BLaER1 treated with 17β-estradiol and CSF1 and Interleukin-3, amounts not matched to agents 10 nM and 100 nM (cell line): ENCODE measurements around the gene MT1X.

ENCODE experiments used
- H3K27ac ChIP-seq, 11 experiments: shearing (Covaris generic); formaldehyde crosslinking; 2 replicates each; pipeline ENCODE4 v1.8.1; 2022
- H3K27me3 ChIP-seq, 11 experiments: shearing (Covaris generic); formaldehyde crosslinking; 2 replicates each; pipeline ENCODE4 v1.8.1; 2022
- H3K36me3 ChIP-seq, 11 experiments: shearing (Covaris generic); formaldehyde crosslinking; 2 replicates each; pipeline ENCODE4 v1.8.1; 2022
- H3K4me1 ChIP-seq, 10 experiments: shearing (Covaris generic); formaldehyde crosslinking; 2 replicates each; pipeline ENCODE4 v1.8.1; 2022
- H3K4me2 ChIP-seq, 11 experiments: shearing (Covaris generic); formaldehyde crosslinking; 2 replicates each; pipeline ENCODE4 v1.8.1; 2022
- H3K4me3 ChIP-seq, 10 experiments: shearing (Covaris generic); formaldehyde crosslinking; 2 replicates each; pipeline ENCODE4 v1.8.1; 2022
- H3K9ac ChIP-seq, 11 experiments: shearing (Covaris generic); formaldehyde crosslinking; 2 replicates each; pipeline ENCODE4 v1.8.1; 2022
- H3K9me3 ChIP-seq, 11 experiments: shearing (Covaris generic); formaldehyde crosslinking; replicated peaks in 1 of 11; 2 replicates each; pipeline ENCODE4 v1.8.1; 2022
- H4K20me1 ChIP-seq, 11 experiments: shearing (Covaris generic); formaldehyde crosslinking; 2 replicates each; pipeline ENCODE4 v1.8.1; 2022
- Cebpa-rat ChIP-seq, 11 experiments: shearing (Covaris generic); IDR thresholded peaks; 2 replicates each; pipeline ENCODE4 v1.8.1; 2022

The MT1X gene

GRCh38 chr16:56639045-56639444 lies 43.2 kb upstream of the MT1X start:
- Histone ChIP-seq H4K20me1 (peaks cover 0 to 46% (median 21%) of the 10 kb centered on the region in 11 experiments; a peak in 13 of 22 replicates), H3K4me2 (no peak overlapping the region), H3K36me3 (no peaks in the 10 kb centered on the region), H3K4me3 (no peak overlapping the region), H3K27me3 (peaks cover 100% of the 10 kb centered on the region in 11 experiments), H3K9me3 (peaks cover 5 to 28% (median 17%) of the 10 kb centered on the region in 11 experiments; a peak in 18 of 22 replicates), H3K9ac (no peak overlapping the region), H3K4me1 (peaks cover 0 to 4% (median 0%) of the 10 kb centered on the region in 10 experiments; a peak in 1 of 20 replicates), H3K27ac (no peak overlapping the region)
- no peak for TF ChIP-seq Cebpa-rat (IDR thresholded peaks at IDR 0.05)

- Histone ChIP-seq H3K9me3 (peaks cover 5 to 25% (median 17%) of the 10 kb centered on the region in 11 experiments; a peak in 18 of 22 replicates), H3K36me3 (no peaks in the 10 kb centered on the region), H3K4me3 (no peak overlapping the region), H3K9ac (no peak overlapping the region), H3K27ac (no peak overlapping the region), H3K4me1 (peaks cover 0 to 2% (median 0%) of the 10 kb centered on the region in 10 experiments; a peak in 1 of 20 replicates), H3K27me3 (peaks cover 100% of the 10 kb centered on the region in 11 experiments), H3K4me2 (no peak overlapping the region), H4K20me1 (peaks cover 0 to 39% (median 18%) of the 10 kb centered on the region in 11 experiments; a peak in 13 of 22 replicates)
- TF ChIP-seq Cebpa-rat (IDR thresholded peaks at IDR 0.05) = no peak
Measured at GRCh38 chr16:56640076-56640475, 42.2 kb upstream of the MT1X start.

- Histone ChIP-seq H3K4me3 (no peak overlapping the region), H3K27me3 (peaks cover 94 to 100% (median 100%) of the 10 kb centered on the region in 11 experiments)
Measured at GRCh38 chr16:56641166-56641565, 41.1 kb upstream of the MT1X start.

GRCh38 chr16:56643080-56643778 lies 39.0 kb upstream of the MT1X start:
- Histone ChIP-seq H3K4me3 (no peak overlapping the region), H3K9ac (no peak overlapping the region), H3K4me1 (no peaks in the 10 kb centered on the region), H3K27me3 (peaks cover 94 to 100% (median 100%) of the 10 kb centered on the region in 11 experiments), H3K4me2 (no peak overlapping the region), H3K36me3 (no peaks in the 10 kb centered on the region), H4K20me1 (peaks cover 0 to 21% (median 6%) of the 10 kb centered on the region in 11 experiments; a peak in 10 of 22 replicates), H3K9me3 (peaks cover 0 to 9% (median 6%) of the 10 kb centered on the region in 11 experiments; a peak in 17 of 22 replicates), H3K27ac (no peak overlapping the region)
- TF ChIP-seq Cebpa-rat (IDR thresholded peaks at IDR 0.05) = no peak

More at GRCh38 chr16:56641166-56641565, 41.1 kb upstream of the MT1X start:
- H3K9ac ChIP-seq = no peak overlapping the region
- peaks cover 0 to 28% (median 15%) of the 10 kb centered on the region in 11 experiments; a peak in 10 of 22 replicates for H4K20me1 ChIP-seq
- H3K4me1 ChIP-seq = no peaks in the 10 kb centered on the region
- H3K27ac ChIP-seq = no peak overlapping the region
- peak in 2 of 11 experiments; percentile 37 to 62; a peak in 3 of 22 replicates for TF ChIP-seq Cebpa-rat (IDR thresholded peaks at IDR 0.05)
- H3K9me3 ChIP-seq = peaks cover 0 to 19% (median 13%) of the 10 kb centered on the region in 11 experiments; a peak in 17 of 22 replicates
- H3K4me2 ChIP-seq = no peak overlapping the region
- H3K36me3 ChIP-seq = no peaks in the 10 kb centered on the region

- Histone ChIP-seq H3K4me2 (no peak overlapping the region), H3K27ac (no peak overlapping the region), H3K4me1 (no peaks in the 10 kb centered on the region), H3K36me3 (no peaks in the 10 kb centered on the region), H4K20me1 (peaks cover 0 to 19% (median 3%) of the 10 kb centered on the region in 11 experiments; a peak in 10 of 22 replicates), H3K9me3 (peaks cover 0 to 3% (median 0%) of the 10 kb centered on the region in 11 experiments; a peak in 5 of 22 replicates), H3K4me3 (no peak overlapping the region), H3K9ac (no peak overlapping the region), H3K27me3 (peaks cover 93 to 100% (median 100%) of the 10 kb centered on the region in 11 experiments)
- no peak for TF ChIP-seq Cebpa-rat (IDR thresholded peaks at IDR 0.05)
Measured at GRCh38 chr16:56643833-56644232, 38.4 kb upstream of the MT1X start.

GRCh38 chr16:56645311-56645710 lies 37.0 kb upstream of the MT1X start:
- no peak overlapping the region for H3K4me3 ChIP-seq
- H3K9ac ChIP-seq = no peak overlapping the region
- peaks cover 0 to 15% (median 0%) of the 10 kb centered on the region in 11 experiments; a peak in 10 of 22 replicates for H4K20me1 ChIP-seq
- H3K27me3 ChIP-seq = peaks cover 79 to 100% (median 96%) of the 10 kb centered on the region in 11 experiments
- H3K27ac ChIP-seq = no peak overlapping the region
- TF ChIP-seq Cebpa-rat (IDR thresholded peaks at IDR 0.05) = no peak
- no peaks in the 10 kb centered on the region for H3K4me1 ChIP-seq
- H3K36me3 ChIP-seq = no peaks in the 10 kb centered on the region
- no peaks in the 10 kb centered on the region for H3K9me3 ChIP-seq
- no peak overlapping the region for H3K4me2 ChIP-seq

- Histone ChIP-seq H3K4me2 (no peak overlapping the region), H4K20me1 (peaks cover 0 to 15% (median 0%) of the 10 kb centered on the region in 11 experiments; a peak in 10 of 22 replicates), H3K4me1 (no peaks in the 10 kb centered on the region), H3K27me3 (peaks cover 73 to 98% (median 91%) of the 10 kb centered on the region in 11 experiments), H3K36me3 (no peaks in the 10 kb centered on the region), H3K9ac (no peak overlapping the region), H3K9me3 (no peaks in the 10 kb centered on the region), H3K27ac (no peak overlapping the region), H3K4me3 (no peak overlapping the region)
- no peak for TF ChIP-seq Cebpa-rat (IDR thresholded peaks at IDR 0.05)
Measured at GRCh38 chr16:56645838-56646237, 36.4 kb upstream of the MT1X start.

- no peaks in the 10 kb centered on the region for H3K36me3 ChIP-seq
- H3K9ac ChIP-seq = no peak overlapping the region
- H3K4me3 ChIP-seq = no peak overlapping the region
- H3K27ac ChIP-seq = no peak overlapping the region
- peaks cover 53 to 79% (median 73%) of the 10 kb centered on the region in 11 experiments for H3K27me3 ChIP-seq
- H3K9me3 ChIP-seq = no peaks in the 10 kb centered on the region
- H4K20me1 ChIP-seq = peaks cover 0 to 12% (median 0%) of the 10 kb centered on the region in 11 experiments; a peak in 10 of 22 replicates
- no peak overlapping the region for H3K4me2 ChIP-seq
- TF ChIP-seq Cebpa-rat (IDR thresholded peaks at IDR 0.05) = no peak
- H3K4me1 ChIP-seq = peaks cover 0 to 4% (median under 1%) of the 10 kb centered on the region in 10 experiments; a peak in 8 of 20 replicates
Measured at GRCh38 chr16:56647641-56648431, 34.4 kb upstream of the MT1X start.

- H3K4me3 ChIP-seq = no peak overlapping the region
- H3K36me3 ChIP-seq = no peaks in the 10 kb centered on the region
- no peak for TF ChIP-seq Cebpa-rat (IDR thresholded peaks at IDR 0.05)
- peaks cover 0 to 10% (median 0%) of the 10 kb centered on the region in 11 experiments; a peak in 8 of 22 replicates for H4K20me1 ChIP-seq
- no peak overlapping the region for H3K9ac ChIP-seq
- H3K27ac ChIP-seq = no peak overlapping the region
- H3K9me3 ChIP-seq = no peaks in the 10 kb centered on the region
- H3K4me2 ChIP-seq = no peak overlapping the region
- peaks cover 39 to 65% (median 59%) of the 10 kb centered on the region in 11 experiments for H3K27me3 ChIP-seq
- peaks cover 6 to 18% (median 11%) of the 10 kb centered on the region in 10 experiments; a peak in 17 of 20 replicates for H3K4me1 ChIP-seq
Measured at GRCh38 chr16:56649271-56649670, 33.0 kb upstream of the MT1X start.
